Measurements from ENCODE around the gene CDH26.
"Not testable (repeated sequence)": the region's sequence is repeated elsewhere in the genome, so short reads cannot be mapped to it uniquely, and the experiment has no call there.

CDH26 gene

DNA sequence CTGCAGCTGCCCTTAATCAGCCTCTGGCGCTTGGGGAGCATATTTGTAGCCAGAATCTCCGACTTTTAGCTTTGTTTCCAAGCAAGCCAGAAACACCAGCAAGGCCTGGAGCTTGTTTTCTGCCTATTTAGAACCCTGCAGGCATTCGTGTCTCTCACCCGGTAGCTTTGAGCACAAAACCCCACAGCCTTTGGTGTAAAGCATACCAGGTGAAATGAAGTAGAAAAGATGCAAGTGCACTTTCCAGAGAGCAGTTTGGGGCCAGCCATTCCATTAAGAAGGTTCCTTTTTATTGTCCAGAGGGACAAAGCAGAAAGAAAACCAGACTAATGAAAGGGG lies 17.3 kb upstream of the CDH26 start:
- DNase-seq (ENCODE audit: low read depth) = no peak

- DNase-seq (ENCODE audit: low read depth) = no peak
These were observed 16.0 kb upstream of the CDH26 start for GRCh38 chr20:59942245-59942644.

DNA sequence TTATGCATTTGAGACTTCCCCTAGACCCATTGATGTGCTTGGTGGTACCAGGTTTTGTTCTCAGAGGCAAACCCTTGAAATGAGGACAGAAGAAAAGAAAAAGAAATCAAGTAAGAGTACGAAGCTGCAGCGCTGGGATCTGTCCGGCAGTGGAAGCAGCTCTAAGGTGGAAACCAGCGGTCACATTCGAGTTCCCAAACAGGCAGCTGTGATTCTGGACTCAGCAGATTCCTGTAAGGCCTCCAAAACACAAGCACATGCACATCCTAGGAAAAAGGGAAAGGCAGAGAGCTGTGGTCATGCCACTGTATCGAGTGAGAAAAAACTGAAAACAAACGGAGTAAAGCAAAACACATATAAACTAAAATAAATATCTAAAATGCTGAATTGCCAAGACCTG lies 13.5 kb upstream of the CDH26 start:
- DNase-seq (ENCODE audit: low read depth) = no peak

DNA sequence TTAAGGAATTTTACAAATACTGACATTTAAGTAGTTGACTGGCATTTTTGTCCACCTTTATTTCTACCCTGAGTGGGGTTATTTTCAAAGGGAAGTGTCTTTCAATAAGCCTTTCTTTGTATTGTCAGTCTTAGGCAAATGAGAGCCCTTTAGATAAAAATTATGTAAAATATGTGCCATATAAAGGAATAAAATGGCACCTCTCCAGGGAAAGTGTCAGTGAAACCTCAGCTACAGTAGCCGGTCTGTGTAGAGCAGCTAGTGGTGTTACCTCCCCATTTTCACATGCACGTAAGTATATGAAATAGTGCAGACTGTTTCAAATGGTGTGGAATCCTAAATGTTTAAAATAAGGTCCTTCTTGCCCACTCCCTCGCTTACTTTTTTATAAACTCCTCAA lies 13.0 kb upstream of the CDH26 start:
- DNase-seq (ENCODE audit: low read depth) = no peak

DNA sequence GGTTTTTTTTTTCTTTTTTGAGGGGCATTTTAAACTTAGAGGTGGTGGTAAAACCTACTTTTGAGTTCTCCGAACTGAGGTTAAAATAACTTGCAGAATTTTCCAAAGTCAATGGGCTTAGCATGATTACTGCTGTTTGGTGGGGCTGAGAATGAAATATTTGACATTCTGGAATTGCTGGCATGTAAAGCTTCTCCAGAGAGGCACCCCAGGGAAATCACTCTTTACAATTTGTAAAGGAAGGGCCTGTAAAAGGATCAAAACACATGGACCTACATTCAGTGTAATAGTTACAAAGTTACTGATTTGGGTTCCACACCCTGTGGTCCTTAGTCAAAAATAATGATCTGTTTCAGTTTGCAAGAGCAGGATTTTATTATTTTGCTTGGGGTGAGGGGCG lies 12.5 kb upstream of the CDH26 start:
- DNase-seq (ENCODE audit: low read depth) = no peak

DNA sequence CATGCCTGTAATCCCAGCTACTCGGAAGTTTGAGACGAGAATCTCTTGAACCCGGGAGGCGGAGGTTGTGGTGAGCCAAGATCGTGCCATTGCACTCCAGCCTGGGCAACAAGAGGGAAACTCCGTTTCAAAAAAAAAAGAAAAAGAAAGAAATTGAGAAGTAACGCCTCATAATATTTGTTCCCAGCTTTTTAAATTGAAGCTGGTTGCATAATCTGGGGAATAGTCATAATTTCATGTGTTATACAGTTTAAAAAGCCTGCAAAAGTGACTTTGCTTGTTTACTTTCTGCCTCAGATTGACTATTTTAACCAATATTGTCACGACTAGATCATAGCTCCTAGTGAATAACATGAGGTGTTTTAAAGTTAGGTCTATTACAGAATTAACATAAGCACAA lies 10.8 kb upstream of the CDH26 start:
- DNase-seq (ENCODE audit: low read depth) = no peak

GRCh38 chr20:59948212-59948611 lies 10.0 kb upstream of the CDH26 start:
- DNase-seq (ENCODE audit: low read depth) = no peak

DNA sequence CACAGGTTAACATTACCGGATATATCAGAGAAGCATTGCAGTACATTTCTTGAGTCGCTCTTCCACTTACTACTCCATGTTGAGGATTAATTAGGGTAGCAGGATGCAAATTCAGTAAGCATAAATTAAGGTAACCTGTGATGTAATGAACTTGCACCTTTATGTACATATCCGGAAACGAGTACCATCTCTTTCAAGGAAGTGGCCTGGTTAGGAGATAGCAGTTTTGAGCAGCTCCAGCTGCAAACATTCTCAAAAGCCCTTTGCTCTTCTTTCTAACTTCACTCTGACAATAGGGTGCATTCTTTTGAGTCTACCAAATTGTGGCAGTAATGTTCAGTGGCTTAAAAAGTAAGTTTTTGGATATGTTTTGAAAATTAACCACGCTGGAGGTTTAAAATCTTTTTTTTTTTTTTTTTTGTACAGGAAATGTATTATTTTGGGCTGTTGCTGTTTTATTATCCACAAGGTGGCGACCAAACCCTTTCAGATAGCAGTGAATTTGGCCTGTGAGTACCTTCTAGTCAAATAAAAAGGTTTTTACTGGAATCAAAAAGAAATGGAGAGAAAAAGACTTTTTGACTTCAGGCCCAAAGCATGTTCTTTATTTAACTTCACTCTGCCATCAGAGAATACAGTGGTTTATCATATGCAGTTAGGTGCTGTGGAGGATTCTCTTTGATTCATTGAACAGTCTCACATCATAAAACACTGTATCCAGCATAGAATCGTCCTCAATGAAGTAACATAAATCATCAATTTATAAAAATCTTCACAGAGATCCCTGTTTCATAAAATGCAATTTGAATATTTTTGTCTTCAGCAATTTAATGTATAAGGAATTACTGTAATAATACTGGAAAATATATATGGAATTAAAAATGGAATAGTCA lies 9.1 kb upstream of the CDH26 start:
- DNase-seq (ENCODE audit: low read depth) = no peak

GRCh38 chr20:59949911-59950310 lies 8.3 kb upstream of the CDH26 start:
- no peak for DNase-seq (ENCODE audit: low read depth)

GRCh38 chr20:59954718-59955117 lies 3.5 kb upstream of the CDH26 start:
- DNase-seq (ENCODE audit: low read depth) = no peak

DNA sequence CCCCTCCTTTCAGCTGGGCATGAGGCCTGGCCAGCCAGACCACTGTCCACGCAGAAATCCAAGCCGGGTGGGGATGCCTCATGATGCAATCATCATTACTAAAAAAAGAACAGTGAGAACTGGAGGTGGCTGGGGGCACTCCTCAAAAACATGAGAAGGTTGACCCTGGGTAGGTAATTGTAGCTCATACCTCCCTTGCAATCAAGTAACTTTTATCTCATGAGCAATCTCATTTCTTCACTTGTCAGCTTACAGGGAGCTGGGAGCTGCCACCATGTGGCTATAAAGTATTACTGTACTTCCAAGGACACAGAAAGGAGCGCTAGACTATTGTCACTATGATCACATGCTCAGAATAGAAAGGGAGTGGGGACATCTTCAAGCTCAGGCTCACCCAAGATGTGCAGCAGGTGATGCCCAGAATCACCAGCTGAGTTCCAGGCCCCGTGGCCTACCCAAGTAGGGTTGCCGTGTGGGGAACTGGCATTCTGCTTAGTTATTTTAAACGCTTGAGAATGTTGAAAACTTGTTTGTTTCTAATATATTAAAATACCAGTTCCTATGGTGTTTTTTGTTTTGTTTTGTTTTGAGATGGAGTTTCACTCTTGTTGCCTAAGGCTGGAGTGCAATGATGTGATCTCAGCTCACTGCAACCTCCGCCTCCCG lies 3.0 kb upstream of the CDH26 start:
- no peak for DNase-seq (ENCODE audit: low read depth)

GRCh38 chr20:59957568-59957967 lies 655 bp upstream of the CDH26 start:
- not testable (repeated sequence) for DNase-seq (ENCODE audit: low read depth)

DNA sequence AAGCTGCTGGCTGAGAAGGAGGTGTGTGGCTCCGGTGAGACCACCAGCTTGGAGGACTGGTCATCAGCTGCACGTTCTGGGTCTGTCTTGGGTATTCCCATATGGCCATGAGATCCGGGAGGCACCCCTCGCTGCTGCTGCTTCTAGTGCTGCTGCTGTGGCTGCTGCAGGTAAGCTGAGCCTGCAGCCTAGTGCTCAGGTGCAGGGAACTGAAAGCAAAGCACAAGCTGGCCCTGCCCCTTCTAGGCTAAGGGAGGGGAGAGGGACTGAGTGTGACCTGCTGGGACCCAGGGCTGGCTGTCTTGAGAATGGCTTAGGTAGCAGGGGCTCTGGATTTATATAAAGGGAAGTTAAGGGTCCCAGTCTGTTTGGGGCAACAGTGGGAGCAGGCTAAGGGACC lies 403 bp downstream of the CDH26 start:
- DNase-seq (ENCODE audit: low read depth) = no peak

GRCh38 chr20:59961423-59961822 lies 3.2 kb downstream of the CDH26 start:
- no peak for DNase-seq (ENCODE audit: low read depth)

DNA sequence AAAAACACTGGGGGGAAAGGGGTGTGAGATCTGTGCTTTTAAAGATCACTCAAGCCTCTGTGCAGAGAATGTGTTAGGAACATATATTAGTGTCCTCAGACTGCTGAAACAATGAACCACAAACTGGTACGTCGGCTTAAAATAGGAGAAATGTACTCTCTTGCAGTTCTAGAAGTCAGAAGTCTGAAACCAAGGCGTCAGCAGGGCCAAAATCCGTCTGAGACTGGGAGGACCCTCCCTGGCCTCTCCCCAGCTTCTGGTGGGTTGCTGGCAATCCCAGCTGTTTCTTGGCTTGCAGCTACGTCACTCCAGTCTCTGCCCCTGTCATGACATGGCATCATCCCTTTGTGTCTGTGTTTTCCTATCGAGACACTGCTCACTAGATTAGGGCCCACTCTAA lies 3.9 kb downstream of the CDH26 start:
- no peak for DNase-seq (ENCODE audit: low read depth)

DNA sequence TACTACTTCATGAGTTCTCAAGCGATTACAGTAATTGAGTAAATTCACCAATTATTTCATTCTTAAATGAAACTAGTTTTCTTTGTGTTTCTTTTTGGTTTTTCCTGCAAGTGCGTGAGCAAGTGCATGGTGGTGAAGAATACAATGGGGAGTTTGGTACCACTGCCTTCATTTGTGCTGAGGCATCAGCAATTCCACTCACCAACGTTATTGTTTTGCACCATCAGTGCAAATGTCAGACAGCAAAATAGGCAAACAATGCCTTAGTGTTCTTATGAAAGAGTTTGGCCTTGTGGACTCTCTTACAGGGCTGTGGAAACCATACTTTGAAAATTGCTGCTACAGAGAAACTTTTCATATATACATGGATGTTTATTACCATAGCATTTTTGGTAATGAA lies 8.2 kb downstream of the CDH26 start:
- DNase-seq (ENCODE audit: low read depth) = no peak

DNA sequence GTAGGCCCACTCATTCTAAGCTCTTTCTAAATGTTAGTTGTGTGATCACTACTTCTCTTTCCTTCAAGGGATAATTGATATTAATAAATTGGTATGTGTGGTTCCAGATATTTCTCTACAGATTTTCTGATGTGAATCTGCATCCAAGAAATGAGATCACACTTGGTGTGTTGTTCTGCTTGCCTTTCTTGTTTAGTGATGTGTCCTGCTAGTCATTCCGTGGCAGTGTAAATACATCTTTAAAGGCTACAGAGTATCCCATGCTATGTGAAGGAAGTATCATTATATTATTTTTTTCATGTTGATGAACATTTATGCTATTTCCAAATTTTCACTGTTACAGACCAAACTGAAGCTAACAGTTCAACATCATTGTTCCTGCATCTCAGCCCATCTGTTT lies 13.2 kb downstream of the CDH26 start:
- DNase-seq (ENCODE audit: low read depth) = no peak

GRCh38 chr20:59972037-59972801 lies 14.0 kb downstream of the CDH26 start:
- no peak for DNase-seq (ENCODE audit: low read depth)

DNA sequence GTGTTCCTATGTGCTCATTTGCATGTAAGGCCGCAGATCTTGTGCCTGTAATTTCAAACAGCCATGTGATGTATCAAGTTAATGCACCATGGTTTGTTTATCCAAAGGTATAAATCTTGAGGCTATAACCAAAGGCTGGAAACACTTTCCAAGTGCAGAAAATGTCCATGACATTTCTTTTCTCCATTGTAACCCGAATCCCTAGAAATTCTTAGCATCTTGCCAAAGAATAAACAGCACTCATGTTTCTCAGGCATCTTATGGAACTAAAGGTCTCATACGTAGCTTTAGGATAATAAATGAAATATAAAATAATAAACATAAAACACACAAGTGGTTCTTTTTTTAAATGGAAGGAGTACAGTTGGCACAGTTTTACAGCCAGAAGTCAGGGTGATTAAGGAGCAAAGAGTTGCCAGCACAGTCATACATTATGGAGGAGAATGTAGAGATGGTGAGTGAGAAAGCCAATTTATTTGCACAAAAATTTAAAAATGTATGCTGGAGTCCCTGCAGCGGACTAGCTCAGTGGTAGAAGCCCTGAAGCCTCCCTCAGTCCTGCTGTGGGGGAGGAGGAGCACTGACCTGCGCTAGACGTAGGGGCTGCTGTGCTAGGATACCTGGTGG lies 18.0 kb downstream of the CDH26 start:
- no peak for DNase-seq (ENCODE audit: low read depth)

GRCh38 chr20:59977086-59977485 lies 18.9 kb downstream of the CDH26 start:
- no peak for DNase-seq (ENCODE audit: low read depth)

DNA sequence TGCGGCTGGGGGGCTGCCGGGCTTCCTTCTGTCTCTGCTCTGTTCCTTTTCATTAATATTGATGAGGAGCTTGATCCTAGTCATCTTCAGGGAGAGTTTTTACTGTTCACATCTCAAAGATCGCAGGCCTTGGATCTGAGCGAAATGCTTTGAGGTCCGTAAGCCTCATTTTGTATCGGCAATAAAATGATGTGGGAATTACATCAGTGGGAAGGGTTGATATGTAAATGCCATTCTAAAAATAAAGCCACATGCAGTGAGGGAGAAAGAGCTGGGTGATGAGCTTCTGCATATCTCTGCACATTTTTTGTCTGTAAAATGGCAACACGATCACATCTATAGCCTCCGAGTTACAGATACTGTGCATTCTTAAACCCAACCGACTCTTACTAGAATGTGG lies 24.9 kb downstream of the CDH26 start:
- no peak for DNase-seq (ENCODE audit: low read depth)

DNA sequence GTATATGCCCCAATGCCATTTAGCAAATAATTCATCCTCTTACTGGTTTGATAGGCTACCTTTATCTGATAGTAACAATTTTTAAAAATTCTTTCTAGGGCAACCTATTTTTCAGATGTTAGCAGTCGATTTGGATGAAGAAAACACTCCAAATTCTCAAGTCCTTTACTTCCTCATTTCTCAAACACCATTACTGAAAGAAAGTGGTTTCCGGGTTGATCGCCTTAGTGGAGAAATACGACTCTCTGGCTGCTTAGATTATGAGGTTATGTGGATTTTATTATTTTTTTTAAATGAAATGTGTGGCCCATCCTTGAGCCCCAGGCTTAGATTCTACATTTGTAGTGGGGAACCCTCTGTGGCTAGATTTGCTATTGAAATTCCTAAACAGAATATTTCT lies 26.3 kb downstream of the CDH26 start:
- DNase-seq (ENCODE audit: low read depth) = no peak

- DNase-seq (ENCODE audit: low read depth) = no peak
These were observed 26.9 kb downstream of the CDH26 start for GRCh38 chr20:59985164-59985563.

All from GM04504 (cell line).